Stimulated activated naive CD8-positive, alpha-beta T cell treated with anti-CD3 and anti-CD28 coated beads, Interleukin-15, Interleukin-2, amounts not matched to agents 100 ng/mL and 50 ng/mL, for 24 hours (primary cell): ENCODE measurements around the gene KRT4.

ENCODE experiments used
- H3K27ac Mint-ChIP-seq: one replicate; pipeline ENCODE4 v1.8.0; 2021; ENCODE audit warnings: mild to moderate bottlenecking, mixed read lengths
- H3K27me3 Mint-ChIP-seq: one replicate; pipeline ENCODE4 v1.8.0; 2021; ENCODE audit warnings: mixed read lengths
- H3K36me3 Mint-ChIP-seq: one replicate; pipeline ENCODE4 v1.8.0; 2021; ENCODE audit warnings: low read depth, mixed read lengths
- H3K4me1 Mint-ChIP-seq: one replicate; pipeline ENCODE4 v1.8.0; 2021; ENCODE audit warnings: low read depth, mixed read lengths
- H3K4me3 Mint-ChIP-seq: one replicate; pipeline ENCODE4 v1.8.0; 2021; ENCODE audit warnings: mild to moderate bottlenecking, mixed read lengths
- H3K9me3 Mint-ChIP-seq: one replicate; pipeline ENCODE4 v1.8.0; 2021; ENCODE audit warnings: mixed read lengths

KRT4 gene

GRCh38 chr12:52820521-52820920, 6.6 kb upstream of the KRT4 start:
- Mint-ChIP-seq H3K4me3 (no peak overlapping the region), H3K36me3 (no peaks in the 10 kb centered on the region), H3K4me1 (peaks cover 11% of the 10 kb centered on the region), H3K27me3 (peaks cover 5% of the 10 kb centered on the region), H3K9me3 (no peaks in the 10 kb centered on the region), H3K27ac (no peak overlapping the region)

GRCh38 chr12:52819731-52820510, 6.0 kb upstream of the KRT4 start:
- Mint-ChIP-seq H3K27ac (no peak overlapping the region), H3K36me3 (no peaks in the 10 kb centered on the region), H3K4me3 (no peak overlapping the region), H3K27me3 (peaks cover 5% of the 10 kb centered on the region), H3K4me1 (peaks cover 11% of the 10 kb centered on the region), H3K9me3 (no peaks in the 10 kb centered on the region)

- Mint-ChIP-seq H3K27ac (no peak overlapping the region), H3K4me3 (no peak overlapping the region), H3K4me1 (peaks cover 11% of the 10 kb centered on the region), H3K27me3 (peaks cover 5% of the 10 kb centered on the region), H3K9me3 (no peaks in the 10 kb centered on the region), H3K36me3 (no peaks in the 10 kb centered on the region)
Observed at GRCh38 chr12:52818887-52819420, 5.0 kb upstream of the KRT4 start.

GRCh38 chr12:52818388-52818787, 4.5 kb upstream of the KRT4 start:
- Mint-ChIP-seq H3K36me3 (no peaks in the 10 kb centered on the region), H3K27me3 (peaks cover 5% of the 10 kb centered on the region), H3K4me3 (no peak overlapping the region), H3K4me1 (peaks cover 11% of the 10 kb centered on the region), H3K9me3 (no peaks in the 10 kb centered on the region), H3K27ac (no peak overlapping the region)

- Mint-ChIP-seq H3K9me3 (no peaks in the 10 kb centered on the region), H3K27me3 (peaks cover 5% of the 10 kb centered on the region), H3K36me3 (no peaks in the 10 kb centered on the region), H3K27ac (no peak overlapping the region), H3K4me3 (no peak overlapping the region), H3K4me1 (peaks cover 11% of the 10 kb centered on the region)
Observed at GRCh38 chr12:52817699-52818238, 3.9 kb upstream of the KRT4 start.

- no peaks in the 10 kb centered on the region for H3K36me3 Mint-ChIP-seq
- no peak overlapping the region for H3K4me3 Mint-ChIP-seq
- H3K9me3 Mint-ChIP-seq = no peaks in the 10 kb centered on the region
- no peak overlapping the region for H3K27ac Mint-ChIP-seq
- H3K27me3 Mint-ChIP-seq = peaks cover 5% of the 10 kb centered on the region
- peaks cover 11% of the 10 kb centered on the region for H3K4me1 Mint-ChIP-seq
Observed at GRCh38 chr12:52817003-52817698, 3.2 kb upstream of the KRT4 start.

- H3K27me3 Mint-ChIP-seq = peaks cover 5% of the 10 kb centered on the region
- H3K9me3 Mint-ChIP-seq = no peaks in the 10 kb centered on the region
- H3K4me3 Mint-ChIP-seq = no peak overlapping the region
- peaks cover 11% of the 10 kb centered on the region for H3K4me1 Mint-ChIP-seq
- H3K36me3 Mint-ChIP-seq = no peaks in the 10 kb centered on the region
- H3K27ac Mint-ChIP-seq = no peak overlapping the region
Observed at GRCh38 chr12:52815676-52816588, 2.0 kb upstream of the KRT4 start.

GRCh38 chr12:52815161-52815560, 1.2 kb upstream of the KRT4 start:
- H3K36me3 Mint-ChIP-seq = no peaks in the 10 kb centered on the region

GRCh38 chr12:52814710-52815155, 817 bp upstream of the KRT4 start:
- H3K36me3 Mint-ChIP-seq = no peaks in the 10 kb centered on the region
- no peak overlapping the region for H3K4me3 Mint-ChIP-seq
- H3K27ac Mint-ChIP-seq = no peak overlapping the region
- no peaks in the 10 kb centered on the region for H3K9me3 Mint-ChIP-seq
- no peaks in the 10 kb centered on the region for H3K27me3 Mint-ChIP-seq
- peaks cover 11% of the 10 kb centered on the region for H3K4me1 Mint-ChIP-seq

More at GRCh38 chr12:52815161-52815560, 1.2 kb upstream of the KRT4 start:
- H3K4me1 Mint-ChIP-seq = peaks cover 11% of the 10 kb centered on the region
- H3K9me3 Mint-ChIP-seq = no peaks in the 10 kb centered on the region
- no peak overlapping the region for H3K4me3 Mint-ChIP-seq
- H3K27me3 Mint-ChIP-seq = peaks cover 2% of the 10 kb centered on the region
- no peak overlapping the region for H3K27ac Mint-ChIP-seq

- Mint-ChIP-seq H3K27me3 (no peaks in the 10 kb centered on the region), H3K4me3 (no peak overlapping the region), H3K27ac (no peak overlapping the region), H3K36me3 (no peaks in the 10 kb centered on the region), H3K9me3 (no peaks in the 10 kb centered on the region), H3K4me1 (peaks cover 11% of the 10 kb centered on the region)
Observed at GRCh38 chr12:52813203-52813819, 605 bp downstream of the KRT4 start.

- H3K4me3 Mint-ChIP-seq = no peak overlapping the region
- no peaks in the 10 kb centered on the region for H3K27me3 Mint-ChIP-seq
- H3K36me3 Mint-ChIP-seq = no peaks in the 10 kb centered on the region
- H3K4me1 Mint-ChIP-seq = peaks cover 7% of the 10 kb centered on the region
- no peak overlapping the region for H3K27ac Mint-ChIP-seq
- H3K9me3 Mint-ChIP-seq = no peaks in the 10 kb centered on the region
Observed at GRCh38 chr12:52812749-52813148, 1.2 kb downstream of the KRT4 start.

- no peaks in the 10 kb centered on the region for H3K9me3 Mint-ChIP-seq
- H3K4me3 Mint-ChIP-seq = no peak overlapping the region
- H3K4me1 Mint-ChIP-seq = no peaks in the 10 kb centered on the region
- H3K36me3 Mint-ChIP-seq = no peaks in the 10 kb centered on the region
- no peak overlapping the region for H3K27ac Mint-ChIP-seq
- no peaks in the 10 kb centered on the region for H3K27me3 Mint-ChIP-seq
Observed at GRCh38 chr12:52812073-52812400, 1.9 kb downstream of the KRT4 start.

GRCh38 chr12:52811191-52812072, 2.5 kb downstream of the KRT4 start:
- Mint-ChIP-seq H3K27ac (no peak overlapping the region), H3K4me3 (no peak overlapping the region), H3K4me1 (no peaks in the 10 kb centered on the region), H3K36me3 (no peaks in the 10 kb centered on the region), H3K27me3 (no peaks in the 10 kb centered on the region), H3K9me3 (no peaks in the 10 kb centered on the region)
